Common myeloid progenitor, CD34-positive (primary cell): Measurements from ENCODE around the gene NTM.
A peak's percentile ranks its signal among the peaks of the same experiment; 100 is the strongest.

Source experiments
- CTCF ChIA-PET: fragments of 350-600 bp; sonication (Branson Sonifier 250); formaldehyde crosslinking; loops from one replicate; lab custom pipeline; 2021; ENCODE audit warnings: antibody characterized with exemption; lab: Charles Lee
- POLR2A ChIA-PET: fragments of 350-600 bp; sonication (Branson Sonifier 250); formaldehyde crosslinking; loops from one replicate; lab custom pipeline; 2021; ENCODE audit warnings: antibody characterized with exemption; lab: Charles Lee
- DNase-seq, 3 donors: peaks; one replicate each; pipeline versions ENCODE4 v3.0.0 to v3.0.0-alpha.2; 2013
- H3K27ac ChIP-seq, 2 experiments: 1 replicate in 1 of 2; 2 replicates in 1 of 2; pipeline ENCODE4 v1.7.0; 2013; ENCODE audit warnings: inconsistent platforms in 2 of 2, low read length in 2 of 2, mild to moderate bottlenecking in 2 of 2, low read depth in 1 of 2, moderate library complexity in 1 of 2; ENCODE audit not compliant: severe bottlenecking in 2 of 2, insufficient read depth in 1 of 2, poor library complexity in 1 of 2
- H3K27me3 ChIP-seq, 5 experiments: replicated peaks in 2 of 5; 1 replicate in 3 of 5; 2 replicates in 2 of 5; pipeline versions ENCODE4 v1.6.1 to v1.7.0; 2013; ENCODE audit warnings: low read length in 4 of 5, mild to moderate bottlenecking in 2 of 5, moderate library complexity in 2 of 5, inconsistent platforms in 1 of 5; ENCODE audit not compliant: insufficient read depth in 5 of 5, control insufficient read depth in 4 of 5
- H3K36me3 ChIP-seq, 4 experiments: 1 replicate in 2 of 4; 2 replicates in 2 of 4; pipeline versions ENCODE4 v1.6.1 to v1.7.0; 2013; ENCODE audit warnings: low read length in 3 of 4, control low read depth in 1 of 4, mild to moderate bottlenecking in 1 of 4; ENCODE audit not compliant: control insufficient read depth in 4 of 4, insufficient read depth in 4 of 4
- H3K4me1 ChIP-seq, 4 experiments: 1 replicate in 3 of 4; 2 replicates in 1 of 4; pipeline versions ENCODE4 v1.6.1 to v1.7.1; 2013; ENCODE audit warnings: low read length in 3 of 4, mild to moderate bottlenecking in 3 of 4, control low read depth in 1 of 4, inconsistent platforms in 1 of 4, moderate library complexity in 1 of 4; ENCODE audit not compliant: control insufficient read depth in 4 of 4, insufficient read depth in 4 of 4; ENCODE audit errors: control extremely low read depth in 1 of 4
- H3K4me3 ChIP-seq, 7 experiments: 1 replicate in 4 of 7; 2 replicates in 3 of 7; pipeline versions ENCODE4 v1.5.1 to v1.7.0; 2013; ENCODE audit warnings: mild to moderate bottlenecking in 7 of 7, low read length in 6 of 7, moderate library complexity in 6 of 7, inconsistent platforms in 2 of 7, low read depth in 2 of 7, control low read depth in 1 of 7; ENCODE audit not compliant: insufficient read depth in 4 of 7, control insufficient read depth in 1 of 7; ENCODE audit errors: extremely low read depth in 1 of 7
- H3K9me3 ChIP-seq, 5 experiments: 1 replicate in 4 of 5; 2 replicates in 1 of 5; pipeline versions ENCODE4 v1.6.1 to v1.7.1; 2013; ENCODE audit warnings: low read length in 4 of 5, mild to moderate bottlenecking in 2 of 5, inconsistent platforms in 1 of 5, low read depth in 1 of 5, moderate library complexity in 1 of 5; ENCODE audit not compliant: control insufficient read depth in 4 of 5, insufficient read depth in 2 of 5; ENCODE audit errors: control extremely low read depth in 1 of 5
- WGBS: methylation state at CpG from one replicate; pipeline ENCODE4 v1.1.5; 2013; ENCODE audit not compliant: insufficient coverage; 5-methylcytosine and 5-hydroxymethylcytosine counted together

The NTM gene

GRCh38 chr11:132042296-132042695 is 671.9 kb downstream of the NTM start:
- H3K4me1 ChIP-seq: peaks cover 0 to 5% (median 0%) of the 10 kb centered on the region in 4 experiments
- no peaks in the 10 kb centered on the region for H3K36me3 ChIP-seq
- 100% methylated on average over 1 of the region's 2 CpGs for WGBS
- CTCF ChIA-PET: interaction anchor here (0.9 kb wide), 1 partner anchor 9 kb away, joined by 3 read pairs; no protein-coding TSS in a partner anchor
- no peak for DNase-seq
- H3K4me3 ChIP-seq: no peak overlapping the region
- H3K9me3 ChIP-seq: peaks cover 0 to 2% (median 0%) of the 10 kb centered on the region in 5 experiments
- POLR2A ChIA-PET: no interaction called here
- H3K27ac ChIP-seq: no peak overlapping the region
- no peaks in the 10 kb centered on the region for H3K27me3 ChIP-seq

- 100% methylated on average over 1 of the region's 1 CpG for WGBS
These were observed 673.3 kb downstream of the NTM start for GRCh38 chr11:132043714-132044113.

DNA sequence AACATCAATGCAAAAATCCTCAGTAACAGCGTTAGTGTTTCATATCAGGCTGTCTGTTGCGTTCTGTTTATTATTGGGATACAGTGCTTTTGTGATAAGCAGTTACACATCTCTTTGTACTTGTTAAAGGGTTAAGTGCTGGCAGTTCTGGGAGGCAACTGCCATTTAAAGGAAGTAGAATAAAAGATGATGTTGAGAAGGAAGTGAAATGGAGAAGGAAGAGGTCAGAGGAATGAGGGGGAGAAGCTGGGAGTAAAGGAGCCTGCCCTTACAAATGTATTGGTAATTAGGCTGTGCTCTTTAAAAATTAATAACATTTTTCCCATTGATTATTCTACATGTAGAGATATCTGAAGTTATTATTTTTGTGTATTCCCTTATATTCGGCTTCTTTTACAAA is 674.7 kb downstream of the NTM start:
- Histone ChIP-seq H3K4me3 (no peak overlapping the region), H3K9me3 (peaks cover 0 to 2% (median 0%) of the 10 kb centered on the region in 5 experiments), H3K36me3 (no peaks in the 10 kb centered on the region), H3K4me1 (peaks cover 0 to 5% (median 0%) of the 10 kb centered on the region in 4 experiments), H3K27ac (no peak overlapping the region), H3K27me3 (no peaks in the 10 kb centered on the region)
- ChIA-PET POLR2A (no interaction called here), CTCF (no interaction called here)
- peak in 1 of 3 donors; percentile 9 for DNase-seq
- no CpG with 5 or more reads among the region's 3 CpGs for WGBS

More at GRCh38 chr11:132043714-132044113, 673.3 kb downstream of the NTM start:
- CTCF ChIA-PET: interaction anchor here (0.8 kb wide), 1 partner anchor 57 kb away, joined by 4 read pairs; no protein-coding TSS in a partner anchor
- H3K4me1 ChIP-seq: peaks cover 0 to 5% (median 0%) of the 10 kb centered on the region in 4 experiments
- POLR2A ChIA-PET: no interaction called here
- H3K4me3 ChIP-seq: no peak overlapping the region
- H3K27me3 ChIP-seq: no peaks in the 10 kb centered on the region
- no peak overlapping the region for H3K27ac ChIP-seq
- peaks cover 0 to 2% (median 0%) of the 10 kb centered on the region in 5 experiments for H3K9me3 ChIP-seq
- H3K36me3 ChIP-seq: no peaks in the 10 kb centered on the region
- no peak for DNase-seq

DNA sequence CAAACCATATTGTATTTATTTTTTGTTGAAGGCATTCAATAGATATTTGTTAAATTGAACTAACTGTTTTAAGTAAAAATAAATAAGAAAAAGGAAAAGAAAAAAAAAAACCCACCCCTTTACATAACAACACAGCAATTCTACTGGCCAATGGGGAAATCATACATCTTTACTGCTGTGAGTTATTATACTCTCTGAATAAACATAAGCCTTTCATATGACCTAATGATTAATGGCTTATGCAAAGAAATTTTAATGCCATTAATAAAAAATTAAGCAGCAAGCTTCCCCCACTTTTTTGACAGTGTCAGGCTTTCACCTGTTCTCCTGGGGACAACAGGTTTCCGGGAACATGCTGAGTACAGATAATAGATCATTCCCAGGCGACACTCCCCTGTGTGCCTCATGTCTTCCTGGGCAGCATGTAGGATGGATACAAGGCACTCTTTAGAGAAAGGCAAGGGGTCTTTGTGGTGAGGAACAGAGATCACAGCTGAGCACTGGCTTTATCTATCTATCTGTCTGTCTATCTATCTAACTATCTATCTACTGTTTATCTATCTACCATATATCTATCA is 676.0 kb downstream of the NTM start:
- no peak for DNase-seq
- POLR2A ChIA-PET: no interaction called here
- H3K36me3 ChIP-seq: no peaks in the 10 kb centered on the region
- CTCF ChIA-PET: no interaction called here
- H3K4me1 ChIP-seq: peaks cover 0 to 5% (median 0%) of the 10 kb centered on the region in 4 experiments
- peaks cover 0 to 2% (median 0%) of the 10 kb centered on the region in 5 experiments for H3K9me3 ChIP-seq
- 89% methylated on average over 2 of the region's 2 CpGs for WGBS
- H3K27ac ChIP-seq: no peak overlapping the region
- H3K27me3 ChIP-seq: no peaks in the 10 kb centered on the region
- no peak overlapping the region for H3K4me3 ChIP-seq

DNA sequence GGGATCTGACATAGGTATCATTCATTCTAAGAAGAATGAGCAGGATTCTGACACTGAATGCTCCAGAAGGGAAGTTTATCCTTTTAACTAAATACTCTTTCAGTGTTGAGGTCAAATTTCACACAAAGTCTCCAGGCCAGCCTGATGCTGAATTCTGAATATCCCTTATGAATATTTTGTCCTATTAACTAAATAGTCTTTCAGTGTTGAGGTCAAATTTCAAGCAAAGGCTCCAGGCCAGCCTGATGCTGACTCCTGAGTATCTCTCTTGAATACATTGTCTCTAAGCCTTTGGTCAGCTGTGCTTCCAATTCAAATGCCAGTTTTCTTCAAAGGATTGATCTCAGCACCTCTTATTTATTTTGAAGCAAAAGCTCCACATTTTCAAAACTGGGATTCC is 676.8 kb downstream of the NTM start:
- peaks cover 0 to 2% (median 0%) of the 10 kb centered on the region in 5 experiments for H3K27me3 ChIP-seq
- CTCF ChIA-PET: interaction anchor here (0.8 kb wide), 1 partner anchor 50 kb away, joined by 3 read pairs; no protein-coding TSS in a partner anchor

GRCh38 chr11:132048040-132048439 is 677.6 kb downstream of the NTM start:
- H3K27ac ChIP-seq: no peak overlapping the region
- ChIA-PET POLR2A (no interaction called here), CTCF (interaction anchor here (0.8 kb wide), 1 partner anchor 50 kb away, joined by 3 read pairs; no protein-coding TSS in a partner anchor)
- H3K36me3 ChIP-seq: no peaks in the 10 kb centered on the region
- H3K4me3 ChIP-seq: no peak overlapping the region
- 78% methylated on average over 1 of the region's 4 CpGs for WGBS
- H3K27me3 ChIP-seq: peaks cover 0 to 2% (median 0%) of the 10 kb centered on the region in 5 experiments
- no peaks in the 10 kb centered on the region for H3K9me3 ChIP-seq
- no peak for DNase-seq
- peaks cover 0 to 5% (median 0%) of the 10 kb centered on the region in 4 experiments for H3K4me1 ChIP-seq

More for the DNA sequence above, 676.8 kb downstream of the NTM start:
- Histone ChIP-seq H3K36me3 (no peaks in the 10 kb centered on the region), H3K27ac (no peak overlapping the region), H3K9me3 (peaks cover 0 to 2% (median 0%) of the 10 kb centered on the region in 5 experiments), H3K4me1 (peaks cover 0 to 5% (median 0%) of the 10 kb centered on the region in 4 experiments), H3K4me3 (no peak overlapping the region)
- no peak for DNase-seq
- POLR2A ChIA-PET: no interaction called here

GRCh38 chr11:132049205-132049604 is 678.8 kb downstream of the NTM start:
- ChIA-PET POLR2A (no interaction called here), CTCF (no interaction called here)
- H3K27me3 ChIP-seq: peaks cover 0 to 2% (median 0%) of the 10 kb centered on the region in 5 experiments
- 96% methylated on average over 3 of the region's 4 CpGs for WGBS
- no peaks in the 10 kb centered on the region for H3K36me3 ChIP-seq
- peaks cover 0 to 5% (median 0%) of the 10 kb centered on the region in 4 experiments for H3K4me1 ChIP-seq
- H3K27ac ChIP-seq: no peak overlapping the region
- H3K9me3 ChIP-seq: no peaks in the 10 kb centered on the region
- H3K4me3 ChIP-seq: no peak overlapping the region
- DNase-seq: no peak
